ACC112 (cell line): ENCODE data around the gene DMRT1.

ENCODE experiments used
- H2AFZ ChIP-seq: fragments of 200-600 bp; sonication (generic); one replicate; pipeline ENCODE4 v1.6.0; 2017; ENCODE audit warnings: antibody characterized with exemption, low read length; ENCODE audit not compliant: unreplicated experiment
- H3K27ac ChIP-seq: fragments of 200-600 bp; sonication (generic); 2 replicates; pipeline ENCODE4 v1.5.1; 2014; ENCODE audit warnings: low read depth, mild to moderate bottlenecking, antibody characterized with exemption, low read length, moderate library complexity
- H3K27me3 ChIP-seq: fragments of 200-600 bp; sonication (generic); 2 replicates; pipeline ENCODE4 v1.6.1; 2014; ENCODE audit warnings: mild to moderate bottlenecking, antibody characterized with exemption, low read length, moderate library complexity, mixed read lengths; ENCODE audit not compliant: insufficient read depth
- H3K36me3 ChIP-seq: fragments of 200-600 bp; sonication (generic); 2 replicates; pipeline ENCODE4 v1.6.1; 2016; ENCODE audit warnings: mild to moderate bottlenecking, antibody characterized with exemption, low read length, moderate library complexity, mixed read lengths; ENCODE audit not compliant: insufficient read depth
- H3K4me1 ChIP-seq: fragments of 200-600 bp; sonication (generic); one replicate; pipeline ENCODE4 v1.6.1; 2016; ENCODE audit warnings: low read length, mixed read lengths; ENCODE audit not compliant: insufficient read depth, unreplicated experiment, control insufficient read depth
- H3K4me3 ChIP-seq: fragments of 200-600 bp; sonication (generic); 2 replicates; pipeline ENCODE4 v1.5.1; 2014; ENCODE audit warnings: mild to moderate bottlenecking, low read depth, low read length
- H3K79me2 ChIP-seq: fragments of 200-600 bp; sonication (generic); one replicate; pipeline ENCODE4 v1.6.0; 2016; ENCODE audit warnings: low read length; ENCODE audit not compliant: control insufficient read depth, unreplicated experiment, insufficient read depth

DMRT1 gene

DNA sequence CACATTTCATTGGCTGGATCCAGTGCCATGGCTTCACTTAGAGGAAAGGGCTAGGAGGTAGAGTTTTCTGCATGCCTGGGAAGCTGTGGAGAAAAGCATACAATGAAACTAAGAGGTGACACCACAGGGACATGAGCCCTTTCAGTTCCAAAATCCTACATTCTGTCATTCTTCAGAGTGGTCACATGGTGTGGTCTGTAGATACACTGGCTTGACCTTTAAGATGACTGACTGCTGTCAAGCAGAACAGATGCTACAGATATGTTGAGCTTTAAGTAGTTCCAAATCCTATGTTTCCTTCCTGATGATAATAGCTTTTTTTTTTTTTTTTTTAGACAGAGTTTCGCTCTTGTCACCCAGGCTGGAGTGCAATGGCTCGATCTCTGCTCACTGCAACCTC lies 161.2 kb downstream of the DMRT1 start:
- H2AFZ ChIP-seq: no peak overlapping the region
- no peaks in the 10 kb centered on the region for H3K27me3 ChIP-seq
- H3K79me2 ChIP-seq: no peaks in the 10 kb centered on the region
- H3K4me3 ChIP-seq: no peak overlapping the region
- H3K27ac ChIP-seq: no peak overlapping the region
- H3K4me1 ChIP-seq: no peaks in the 10 kb centered on the region
- no peaks in the 10 kb centered on the region for H3K36me3 ChIP-seq

DNA sequence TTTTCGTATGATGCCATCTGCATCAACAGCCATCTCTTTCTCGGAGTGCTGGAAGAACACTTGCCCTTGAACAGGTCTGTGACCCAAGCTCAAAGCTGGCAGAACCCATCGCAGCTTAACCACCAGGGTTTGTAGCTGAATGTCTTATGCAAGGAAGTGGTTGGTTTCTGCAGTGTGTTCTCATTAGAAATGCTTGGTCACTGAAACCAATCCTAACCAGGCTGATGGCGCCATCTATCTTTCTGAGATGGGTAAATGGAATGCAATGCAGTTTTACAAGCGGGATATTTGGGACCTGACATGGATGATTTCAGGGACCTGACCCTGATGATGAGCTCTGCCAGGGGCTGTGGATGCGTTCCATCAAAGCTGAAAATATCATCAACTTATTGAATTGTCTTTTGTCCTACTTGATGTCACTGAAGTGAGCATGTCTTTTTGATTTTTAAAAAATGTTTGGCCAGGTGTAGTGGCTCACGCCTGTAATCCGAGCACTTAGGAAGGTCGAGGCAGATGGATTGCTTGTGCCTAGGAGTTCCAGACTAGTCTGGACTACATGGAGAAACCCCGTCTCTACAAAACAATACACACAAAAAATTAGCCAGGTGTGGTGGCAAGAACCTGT lies 163.7 kb downstream of the DMRT1 start:
- H3K36me3 ChIP-seq: no peaks in the 10 kb centered on the region
- no peaks in the 10 kb centered on the region for H3K4me1 ChIP-seq
- no peak overlapping the region for H3K27ac ChIP-seq
- H3K4me3 ChIP-seq: no peak overlapping the region
- no peaks in the 10 kb centered on the region for H3K79me2 ChIP-seq
- no peak overlapping the region for H2AFZ ChIP-seq
- 0 out of 2 replicates have a peak, but pooled peaks cover 8% of the 10 kb centered on the region for H3K27me3 ChIP-seq

GRCh38 chr9:1007312-1007711 lies 165.8 kb downstream of the DMRT1 start:
- Histone ChIP-seq H3K4me3 (no peak overlapping the region), H3K4me1 (no peaks in the 10 kb centered on the region), H2AFZ (no peak overlapping the region), H3K27me3 (0 out of 2 replicates have a peak, but pooled peaks cover 8% of the 10 kb centered on the region), H3K79me2 (no peaks in the 10 kb centered on the region), H3K36me3 (no peaks in the 10 kb centered on the region), H3K27ac (no peak overlapping the region)

- Histone ChIP-seq H3K4me3 (no peak overlapping the region), H3K79me2 (no peaks in the 10 kb centered on the region), H3K27ac (no peak overlapping the region), H2AFZ (no peak overlapping the region), H3K27me3 (0 out of 2 replicates have a peak, but pooled peaks cover 8% of the 10 kb centered on the region), H3K36me3 (no peaks in the 10 kb centered on the region), H3K4me1 (no peaks in the 10 kb centered on the region)
Observed at GRCh38 chr9:1008216-1008615, 166.7 kb downstream of the DMRT1 start.

- H3K4me1 ChIP-seq: no peaks in the 10 kb centered on the region
- H3K79me2 ChIP-seq: no peaks in the 10 kb centered on the region
- no peak overlapping the region for H2AFZ ChIP-seq
- no peak overlapping the region for H3K27ac ChIP-seq
- no peak overlapping the region for H3K4me3 ChIP-seq
- H3K27me3 ChIP-seq: peaks cover 9% of the 10 kb centered on the region; the same call in 1 of the 2 replicates
- no peaks in the 10 kb centered on the region for H3K36me3 ChIP-seq
Observed at GRCh38 chr9:1009101-1009707, 167.7 kb downstream of the DMRT1 start.

DNA sequence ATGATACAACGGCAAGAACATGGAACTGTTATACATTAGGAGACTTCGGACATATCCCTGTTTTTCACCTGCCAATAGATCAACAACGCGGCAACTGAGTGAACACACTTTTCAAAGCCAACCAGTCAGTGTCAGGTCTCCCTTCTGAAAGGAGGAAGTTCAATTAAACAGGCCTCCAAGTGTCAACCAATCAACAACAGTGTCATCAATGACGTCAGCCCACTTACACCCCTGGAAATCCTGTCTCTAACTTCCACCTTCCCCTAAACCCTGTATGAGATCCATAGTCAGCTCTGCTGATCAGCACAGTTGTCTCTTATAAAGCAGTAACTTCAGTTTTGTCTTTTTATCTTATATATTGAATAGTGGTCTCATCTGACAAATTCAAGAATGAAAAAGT lies 171.5 kb downstream of the DMRT1 start:
- H3K36me3 ChIP-seq: no peaks in the 10 kb centered on the region
- no peak overlapping the region for H2AFZ ChIP-seq
- no peak overlapping the region for H3K27ac ChIP-seq
- H3K4me1 ChIP-seq: no peaks in the 10 kb centered on the region
- peaks cover 15% of the 10 kb centered on the region; the same call in 1 of the 2 replicates for H3K27me3 ChIP-seq
- no peak overlapping the region for H3K4me3 ChIP-seq
- no peaks in the 10 kb centered on the region for H3K79me2 ChIP-seq

GRCh38 chr9:1014225-1014624 lies 172.7 kb downstream of the DMRT1 start:
- H3K27me3 ChIP-seq: peaks cover 10% of the 10 kb centered on the region; the same call in 1 of the 2 replicates
- no peaks in the 10 kb centered on the region for H3K36me3 ChIP-seq
- H3K4me1 ChIP-seq: no peaks in the 10 kb centered on the region
- H3K79me2 ChIP-seq: no peaks in the 10 kb centered on the region
- H3K27ac ChIP-seq: no peak overlapping the region
- no peak overlapping the region for H3K4me3 ChIP-seq
- H2AFZ ChIP-seq: no peak overlapping the region

DNA sequence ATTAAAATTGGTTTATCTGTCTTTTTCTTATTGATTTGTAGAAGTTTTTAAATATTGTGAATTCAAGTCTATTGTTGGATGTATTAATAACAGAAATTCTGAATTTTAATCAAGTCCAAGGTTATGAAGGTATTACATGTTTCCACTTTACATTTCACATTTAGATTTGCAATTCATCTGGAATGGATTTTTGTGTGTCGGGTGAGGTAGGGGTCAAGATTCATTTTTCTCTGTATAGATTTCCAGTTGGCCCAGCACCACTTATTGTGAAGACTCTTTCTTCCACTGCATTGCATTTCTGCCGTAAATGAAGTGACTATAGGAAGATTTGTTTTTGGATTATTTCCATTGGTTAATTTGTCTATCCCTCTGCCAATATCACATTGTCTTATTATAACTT lies 173.1 kb downstream of the DMRT1 start:
- H3K27me3 ChIP-seq: peaks cover 10% of the 10 kb centered on the region; the same call in 1 of the 2 replicates
- no peak overlapping the region for H2AFZ ChIP-seq
- H3K27ac ChIP-seq: no peak overlapping the region
- H3K79me2 ChIP-seq: no peaks in the 10 kb centered on the region
- no peaks in the 10 kb centered on the region for H3K36me3 ChIP-seq
- H3K4me3 ChIP-seq: no peak overlapping the region
- no peaks in the 10 kb centered on the region for H3K4me1 ChIP-seq

DNA sequence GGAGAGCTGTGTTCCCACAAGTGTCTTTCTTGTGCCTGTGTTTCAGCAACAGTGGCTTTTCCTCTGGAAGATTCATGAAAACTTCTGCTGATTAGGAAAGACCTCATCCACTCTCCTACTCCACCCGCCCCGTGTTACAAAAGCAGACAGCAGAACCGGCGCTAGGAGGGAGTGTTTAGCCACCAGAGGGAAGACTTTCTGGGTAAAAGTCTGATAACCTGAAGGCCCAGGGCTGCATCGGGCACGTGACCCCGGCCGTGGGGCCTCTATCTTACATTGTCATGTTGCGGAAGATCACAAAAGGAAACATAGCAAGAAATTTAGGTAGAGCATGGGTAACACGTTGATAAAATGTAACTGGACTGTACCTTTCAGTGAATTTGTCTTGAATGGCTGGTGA lies 176.6 kb downstream of the DMRT1 start:
- Histone ChIP-seq H2AFZ (no peak overlapping the region), H3K36me3 (no peaks in the 10 kb centered on the region), H3K27me3 (peaks cover 10% of the 10 kb centered on the region; the same call in 1 of the 2 replicates), H3K4me3 (no peak overlapping the region), H3K4me1 (no peaks in the 10 kb centered on the region), H3K27ac (no peak overlapping the region), H3K79me2 (no peaks in the 10 kb centered on the region)
